ENCODE data around the gene SCLT1.

SCLT1 gene

GRCh38 chr4:128840711-128841318 lies 252.5 kb downstream of the SCLT1 start:
- no peak for DNase-seq (ENCODE audit: low read depth)

- no peak for DNase-seq (ENCODE audit: low read depth)
Observed at GRCh38 chr4:128837679-128838078, 255.7 kb downstream of the SCLT1 start.

- DNase-seq (ENCODE audit: low read depth): no peak
Observed at GRCh38 chr4:128837198-128837597, 256.1 kb downstream of the SCLT1 start.

DNA sequence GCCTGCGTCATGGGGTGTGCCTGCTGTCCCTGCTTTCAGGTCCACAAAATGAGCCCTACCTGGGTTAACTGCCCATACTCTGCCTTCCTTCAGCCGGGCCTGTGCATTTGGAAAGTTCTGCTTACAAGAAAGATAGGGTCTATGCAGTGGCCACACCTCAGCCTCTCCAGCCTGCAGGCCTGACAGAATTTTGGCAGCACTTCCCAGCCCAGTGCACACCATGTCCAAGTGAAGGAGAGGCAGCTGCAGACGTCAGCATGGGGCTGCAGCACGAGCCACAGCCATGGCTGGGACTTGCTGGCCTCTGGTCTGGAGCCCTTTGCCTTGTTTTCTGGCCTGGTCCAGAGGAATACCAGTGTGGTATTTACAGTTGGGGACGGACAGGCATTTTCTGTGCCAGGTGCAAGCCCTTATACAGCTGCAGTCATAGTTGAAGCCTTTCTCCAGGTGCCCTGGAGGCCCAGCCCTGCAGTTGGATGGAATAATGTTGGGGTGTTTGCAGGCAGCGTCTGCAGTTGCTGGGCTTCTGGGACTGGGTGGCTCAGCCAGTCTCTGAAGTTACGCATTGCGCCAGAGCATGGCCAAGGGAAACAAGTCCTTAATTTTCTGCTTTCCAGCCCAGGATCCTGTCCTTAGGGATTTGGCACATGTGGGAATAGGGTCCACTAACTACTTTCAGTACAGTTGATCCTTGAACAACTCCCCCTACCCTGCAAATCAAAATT lies 257.7 kb downstream of the SCLT1 start:
- DNase-seq (ENCODE audit: low read depth): no peak

All from activated gamma-delta T cell treated with anti-CD3 and anti-CD28 coated beads, Interleukin-2, amount 50 U/mL, for 16 hours (primary cell).